Kasumi-1 (cell line): ENCODE results near the gene DEFB108B.
"Not testable (repeated sequence)": the region's sequence is repeated elsewhere in the genome, so short reads cannot be mapped to it uniquely, and the experiment has no call there.

Source experiments
- DNase-seq, 2 experiments: peaks; one replicate each; lab custom pipeline; 2025; lab: John Stamatoyannopoulos, UW

Gene DEFB108B

DNA sequence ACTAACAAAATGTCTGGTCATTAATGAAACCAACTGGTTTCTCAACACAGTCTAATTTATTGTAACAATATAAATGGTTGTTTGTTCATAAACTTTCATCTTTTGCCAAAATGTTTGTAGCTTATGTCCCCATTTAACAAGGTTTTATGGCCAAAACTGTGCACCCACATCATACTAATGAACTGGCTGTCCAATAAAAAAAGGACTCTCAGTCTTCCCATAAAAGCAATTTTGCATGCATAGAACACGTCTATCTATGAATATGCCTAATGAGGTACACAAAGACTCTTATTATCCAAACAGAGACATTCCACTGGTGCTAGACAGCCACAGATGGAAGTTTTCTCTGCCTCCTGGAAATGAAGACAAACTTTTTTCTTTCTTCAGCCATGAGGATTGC lies at the start of gene DEFB108B:
Gene DEFB108B (plus strand): TSS at position 390 of the 400 bp plus-strand sequence. CDS start 0 bp downstream, at position 390.
- DNase-seq: not testable (repeated sequence)

- peak; percentile 76 to 83 for DNase-seq
Measured at GRCh38 chr11:71786114-71786847, 46.7 kb upstream of the DEFB108B start.

DNA sequence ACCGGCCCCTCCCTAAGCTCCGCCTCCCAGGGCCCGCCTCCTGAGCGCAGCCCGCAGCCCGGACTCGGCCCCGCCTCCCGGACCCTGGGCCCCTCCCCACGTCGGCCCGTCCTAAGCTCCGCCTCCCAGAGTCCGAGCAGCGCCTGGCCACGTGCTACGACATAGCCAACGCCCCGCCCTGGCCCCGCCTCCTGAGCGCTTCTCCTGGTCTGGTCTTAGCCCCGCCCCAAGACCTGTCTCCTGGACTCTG lies 46.2 kb upstream of the DEFB108B start:
- DNase-seq: not testable (repeated sequence)

DNA sequence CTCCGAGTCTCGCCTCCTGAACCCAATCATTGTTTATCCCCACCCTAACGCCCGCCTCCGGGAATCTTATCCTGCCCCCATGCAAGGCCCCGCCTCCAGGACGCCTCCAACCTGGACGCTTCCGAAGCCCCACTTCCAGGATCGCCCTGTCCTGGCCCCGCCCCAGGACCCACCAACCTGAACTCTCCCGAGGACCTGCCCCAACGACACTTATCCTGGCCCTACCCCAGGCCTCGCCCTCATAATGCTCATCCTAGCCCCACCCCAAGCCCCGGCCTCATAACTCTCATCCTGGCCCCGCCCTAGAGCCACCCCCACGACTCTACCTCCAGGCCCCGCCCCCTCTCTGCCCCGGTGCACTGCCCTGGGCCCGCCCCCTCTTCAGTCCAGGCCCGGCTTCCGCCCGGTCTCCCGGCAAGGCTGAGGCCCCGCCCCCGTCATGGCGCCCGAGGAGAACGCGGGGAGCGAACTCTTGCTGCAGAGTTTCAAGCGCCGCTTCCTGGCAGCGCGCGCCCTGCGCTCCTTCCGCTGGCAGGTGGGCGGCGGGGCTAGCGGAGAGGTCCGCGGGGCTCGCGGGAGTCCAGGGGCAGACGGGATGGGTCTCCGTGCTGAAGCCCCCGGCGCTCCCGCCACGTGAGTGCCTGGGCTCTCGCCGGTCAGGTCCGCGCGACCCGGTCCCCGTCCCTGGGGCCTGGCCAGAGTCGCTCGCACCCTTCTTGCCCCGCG lies 45.7 kb upstream of the DEFB108B start:
- peak; percentile 96 to 97 for DNase-seq

- not testable (repeated sequence) for DNase-seq
Measured at GRCh38 chr11:71787824-71788454, 45.1 kb upstream of the DEFB108B start.

- DNase-seq: not testable (repeated sequence)
Measured at GRCh38 chr11:71789444-71790196, 43.4 kb upstream of the DEFB108B start.

- not testable (repeated sequence) for DNase-seq
Measured at GRCh38 chr11:71791111-71791510, 41.9 kb upstream of the DEFB108B start.

DNA sequence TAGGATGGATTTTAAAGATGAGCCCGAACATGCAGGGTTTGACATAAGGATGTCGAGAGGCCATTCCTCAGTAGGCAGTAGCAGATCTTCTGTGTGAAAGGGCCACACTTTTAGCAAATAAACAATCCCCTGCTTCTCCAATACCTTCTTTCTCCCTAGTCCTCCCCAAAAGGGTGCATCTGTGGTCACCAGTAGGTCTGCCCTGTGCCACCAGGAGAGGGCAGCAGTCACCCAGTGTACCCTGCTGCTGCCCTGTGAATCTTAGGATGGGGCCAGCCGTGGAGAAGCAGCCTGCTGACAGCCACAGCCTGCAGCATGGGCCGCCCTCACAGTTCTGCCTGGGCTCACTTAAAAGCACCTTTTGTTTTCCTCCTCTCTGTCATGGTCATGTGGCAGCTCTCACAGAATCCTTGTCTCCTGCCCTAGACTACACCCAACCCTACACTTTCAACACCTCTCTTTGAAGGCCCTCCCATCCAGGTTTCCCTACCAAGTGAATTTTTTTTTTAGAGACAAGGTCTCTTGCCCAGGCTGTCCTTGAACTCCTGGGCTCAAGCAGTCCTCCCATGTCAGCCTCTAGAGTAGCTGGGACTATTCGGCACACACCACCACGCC lies 40.3 kb upstream of the DEFB108B start:
- peak; percentile 49 for DNase-seq

DNA sequence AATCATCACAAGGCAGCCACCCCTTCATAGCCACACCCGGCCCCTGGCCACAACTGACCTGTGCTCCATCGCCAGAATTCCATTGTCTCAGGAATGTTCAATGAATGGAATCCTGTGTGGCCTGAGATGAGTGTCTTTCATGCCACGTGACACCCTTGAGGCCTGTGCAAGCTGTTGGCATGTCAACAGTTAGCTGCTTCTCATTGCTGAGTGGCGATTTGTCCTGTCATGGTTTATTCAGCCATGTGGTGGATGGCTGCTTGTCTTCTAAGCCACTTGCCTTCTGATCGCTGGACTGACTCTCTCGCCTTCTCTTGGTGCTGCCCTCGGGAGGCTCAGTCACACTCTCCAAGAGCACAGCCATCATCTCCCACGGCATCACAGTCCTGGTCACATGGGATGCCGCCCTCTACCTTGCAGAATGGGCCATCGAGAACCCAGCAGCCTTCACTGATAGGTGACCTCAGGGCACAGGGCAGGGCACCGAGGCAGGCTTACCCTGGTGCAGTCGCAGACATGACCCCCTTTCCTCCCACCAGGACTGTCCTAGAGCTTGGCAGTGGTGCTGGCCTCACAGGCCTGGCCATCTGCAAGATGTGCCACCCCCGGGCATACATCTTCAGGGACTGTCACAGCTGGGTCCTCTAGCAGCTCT lies 38.5 kb upstream of the DEFB108B start:
- not testable (repeated sequence) for DNase-seq

- DNase-seq: not testable (repeated sequence)
Measured at GRCh38 chr11:71795236-71795635, 37.8 kb upstream of the DEFB108B start.

DNA sequence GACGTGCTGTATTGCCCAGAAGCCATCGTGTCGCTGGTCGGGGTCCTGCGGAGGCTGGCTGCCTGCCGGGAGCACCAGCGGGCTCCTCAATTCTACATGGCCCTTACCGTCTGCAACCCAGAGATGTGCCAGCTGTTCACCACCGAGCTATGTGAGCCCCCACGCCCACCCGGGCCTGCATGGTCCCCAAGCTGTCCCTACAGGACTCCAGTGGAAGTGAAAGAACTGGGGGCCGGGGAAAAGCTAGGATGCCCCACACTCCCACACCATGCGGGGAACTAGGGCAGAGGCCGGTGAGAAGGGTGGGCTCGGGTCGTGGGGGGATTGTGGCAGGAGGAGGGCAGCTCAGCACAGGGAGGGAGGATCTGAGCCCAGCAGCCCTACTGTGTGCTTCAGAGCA lies 37.0 kb upstream of the DEFB108B start:
- not testable (repeated sequence) for DNase-seq

DNA sequence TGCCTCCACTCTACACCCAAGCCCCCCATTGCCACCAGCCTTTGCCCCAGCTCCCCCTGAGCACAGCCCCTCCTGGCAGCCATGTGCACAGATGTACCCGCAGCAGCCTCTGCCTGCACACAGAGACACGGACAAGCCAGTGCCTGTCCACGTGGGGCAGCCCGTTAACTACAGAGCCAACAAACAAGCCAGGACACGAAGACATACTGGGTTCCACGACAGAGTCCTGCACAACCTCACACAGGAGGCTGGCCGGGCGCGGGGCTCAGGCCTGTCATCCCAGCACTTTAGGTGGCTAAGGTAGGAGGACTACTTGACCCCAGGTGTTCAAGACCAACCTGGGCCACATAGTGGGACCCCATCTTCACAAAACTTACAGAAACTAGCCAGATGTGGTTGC lies 36.2 kb upstream of the DEFB108B start:
- not testable (repeated sequence) for DNase-seq

- DNase-seq: not testable (repeated sequence)
Measured at GRCh38 chr11:71799556-71800128, 33.4 kb upstream of the DEFB108B start.

DNA sequence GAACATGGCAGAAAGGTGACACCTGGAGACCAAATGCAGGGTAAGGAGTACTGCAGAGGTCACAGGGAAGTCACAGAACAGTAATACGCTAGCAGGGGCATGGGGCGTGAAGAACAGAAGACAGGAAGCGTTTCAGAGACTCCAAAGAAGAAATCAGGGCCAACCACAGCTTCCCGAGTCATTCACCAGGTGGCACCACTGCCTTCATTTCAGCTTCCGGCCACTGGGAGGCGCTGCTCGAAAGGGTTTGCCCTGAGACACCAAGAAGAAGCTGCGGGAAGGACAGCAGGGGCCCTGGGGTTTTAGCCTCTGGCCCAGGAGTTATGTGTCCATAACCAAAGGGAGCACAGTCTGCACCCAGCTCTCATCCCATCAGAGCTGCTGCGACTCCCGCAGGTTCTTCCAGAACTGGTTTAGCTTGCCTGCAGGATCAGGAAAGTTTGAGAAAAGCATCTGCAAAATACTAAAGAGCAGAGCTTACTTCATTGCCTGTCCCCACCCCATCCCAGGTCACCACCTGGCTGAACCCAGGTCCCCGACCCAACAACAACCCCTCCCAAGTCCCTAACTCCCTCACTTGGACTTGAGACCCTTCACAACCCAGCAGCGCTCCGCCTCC lies 32.6 kb upstream of the DEFB108B start:
- DNase-seq: peak; percentile 68 to 73

GRCh38 chr11:71801026-71801425 lies 32.0 kb upstream of the DEFB108B start:
- not testable (repeated sequence) for DNase-seq

DNA sequence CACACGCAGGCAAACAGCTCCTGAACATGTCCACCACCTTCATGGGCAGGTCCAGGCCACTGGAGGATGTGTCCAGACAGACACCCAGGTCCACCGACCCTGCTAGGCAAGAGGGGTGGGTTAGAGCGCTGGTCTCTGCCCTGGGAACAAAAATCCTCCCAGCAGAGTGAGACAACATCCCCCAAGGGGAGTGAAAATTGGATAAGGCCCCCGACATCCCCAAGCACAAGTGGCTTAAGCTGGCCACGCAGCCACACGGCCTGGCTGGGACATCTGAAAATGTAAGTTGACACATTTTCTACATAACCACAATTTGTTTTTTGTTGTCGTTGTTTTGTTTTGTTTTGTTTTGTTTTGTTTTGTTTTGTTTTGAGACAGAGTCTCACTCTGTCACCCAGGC lies 30.1 kb upstream of the DEFB108B start:
- not testable (repeated sequence) for DNase-seq

GRCh38 chr11:71804158-71804947 lies 28.6 kb upstream of the DEFB108B start:
- DNase-seq: not testable (repeated sequence)

GRCh38 chr11:71812529-71812928 lies 20.5 kb upstream of the DEFB108B start:
- not testable (repeated sequence) for DNase-seq
